ENCODE measurements around the gene RAB10.
"Not testable (repeated sequence)": the region's sequence is repeated elsewhere in the genome, so short reads cannot be mapped to it uniquely, and the experiment has no call there.

Gene RAB10

GRCh38 chr2:26008851-26009566 lies 24.9 kb upstream of the RAB10 start:
- peak; percentile 58 for DNase-seq (ENCODE audit: insufficient read length, low spot score)
- peak; percentile 84 for FAIRE-seq
- no peak for TF ChIP-seq POLR2A (IDR thresholded peaks at IDR 0.05; ENCODE audit: low read depth, low read length)

GRCh38 chr2:26009567-26009963 lies 24.3 kb upstream of the RAB10 start:
- FAIRE-seq (no peak), DNase-seq (ENCODE audit: insufficient read length, low spot score) (no peak)
- no peak for TF ChIP-seq POLR2A (IDR thresholded peaks at IDR 0.05; ENCODE audit: low read depth, low read length)

- FAIRE-seq (no peak), DNase-seq (ENCODE audit: insufficient read length, low spot score) (no peak)
- no peak for TF ChIP-seq POLR2A (IDR thresholded peaks at IDR 0.05; ENCODE audit: low read depth, low read length)
These were observed 22.9 kb upstream of the RAB10 start for GRCh38 chr2:26010943-26011342.

GRCh38 chr2:26011609-26011989 lies 22.3 kb upstream of the RAB10 start:
- TF ChIP-seq POLR2A (IDR thresholded peaks at IDR 0.05; ENCODE audit: low read depth, low read length): no peak
- no peak for DNase-seq (ENCODE audit: insufficient read length, low spot score)
- no peak for FAIRE-seq

- TF ChIP-seq POLR2A (IDR thresholded peaks at IDR 0.05; ENCODE audit: low read depth, low read length): no peak
- FAIRE-seq (peak; percentile 66), DNase-seq (ENCODE audit: insufficient read length, low spot score) (no peak)
These were observed 21.7 kb upstream of the RAB10 start for GRCh38 chr2:26011990-26012856.

- FAIRE-seq (no peak), DNase-seq (ENCODE audit: insufficient read length, low spot score) (no peak)
- TF ChIP-seq POLR2A (IDR thresholded peaks at IDR 0.05; ENCODE audit: low read depth, low read length): no peak
These were observed 20.2 kb upstream of the RAB10 start for GRCh38 chr2:26013668-26014067.

GRCh38 chr2:26016012-26016705 lies 17.7 kb upstream of the RAB10 start:
- no peak for FAIRE-seq
- no peak for TF ChIP-seq POLR2A (IDR thresholded peaks at IDR 0.05; ENCODE audit: low read depth, low read length)
- no peak for DNase-seq (ENCODE audit: insufficient read length, low spot score)

GRCh38 chr2:26016706-26017045 lies 17.2 kb upstream of the RAB10 start:
- FAIRE-seq; DNase-seq (ENCODE audit: insufficient read length, low spot score): not testable (repeated sequence)

- TF ChIP-seq POLR2A (IDR thresholded peaks at IDR 0.05; ENCODE audit: low read depth, low read length): no peak
- FAIRE-seq: no peak
These were observed 16.3 kb upstream of the RAB10 start for GRCh38 chr2:26017464-26018183.

GRCh38 chr2:26018184-26019055 lies 15.5 kb upstream of the RAB10 start:
- FAIRE-seq (peak; percentile 96), DNase-seq (ENCODE audit: insufficient read length, low spot score) (peak; percentile 85)
- no peak for TF ChIP-seq POLR2A (IDR thresholded peaks at IDR 0.05; ENCODE audit: low read depth, low read length)

More at GRCh38 chr2:26017464-26018183, 16.3 kb upstream of the RAB10 start:
- DNase-seq (ENCODE audit: insufficient read length, low spot score): no peak

- TF ChIP-seq POLR2A (IDR thresholded peaks at IDR 0.05; ENCODE audit: low read depth, low read length): no peak
- no peak for DNase-seq (ENCODE audit: insufficient read length, low spot score)
- FAIRE-seq: no peak
These were observed 13.6 kb upstream of the RAB10 start for GRCh38 chr2:26020231-26020640.

- no peak for FAIRE-seq
These were observed 9.6 kb upstream of the RAB10 start for GRCh38 chr2:26024260-26024659.

GRCh38 chr2:26025509-26025908 lies 8.4 kb upstream of the RAB10 start:
- no peak for TF ChIP-seq POLR2A (IDR thresholded peaks at IDR 0.05; ENCODE audit: low read depth, low read length)
- no peak for DNase-seq (ENCODE audit: insufficient read length, low spot score)
- FAIRE-seq: no peak

More at GRCh38 chr2:26024260-26024659, 9.6 kb upstream of the RAB10 start:
- no peak for DNase-seq (ENCODE audit: insufficient read length, low spot score)
- TF ChIP-seq POLR2A (IDR thresholded peaks at IDR 0.05; ENCODE audit: low read depth, low read length): no peak

GRCh38 chr2:26028083-26028482 lies 5.8 kb upstream of the RAB10 start:
- not testable (repeated sequence) for DNase-seq (ENCODE audit: insufficient read length, low spot score); FAIRE-seq

GRCh38 chr2:26032586-26033269 lies 1.2 kb upstream of the RAB10 start:
- not testable (repeated sequence) for DNase-seq (ENCODE audit: insufficient read length, low spot score); FAIRE-seq
